Epithelial cell of esophagus (primary cell): Measurements from ENCODE around the gene NCOA1.

ENCODE experiments used
- DNase-seq: peaks from one replicate; pipeline ENCODE4 v3.0.0; 2010; ENCODE audit warnings: low read depth
- H3K4me3 ChIP-seq: 2 replicates; pipeline ENCODE4 v1.5.1; 2011; ENCODE audit warnings: mild to moderate bottlenecking, low read length, control low read depth
- TF ChIP-seq, protein P1 (sequence below): IDR thresholded peaks from 2 replicates; pipeline ENCODE4 v1.5.1; 2011; ENCODE audit warnings: low read depth, mild to moderate bottlenecking, low read length, control low read depth, inconsistent platforms; ENCODE audit not compliant: insufficient read depth; ENCODE audit errors: missing control alignments

NCOA1 gene

DNA sequence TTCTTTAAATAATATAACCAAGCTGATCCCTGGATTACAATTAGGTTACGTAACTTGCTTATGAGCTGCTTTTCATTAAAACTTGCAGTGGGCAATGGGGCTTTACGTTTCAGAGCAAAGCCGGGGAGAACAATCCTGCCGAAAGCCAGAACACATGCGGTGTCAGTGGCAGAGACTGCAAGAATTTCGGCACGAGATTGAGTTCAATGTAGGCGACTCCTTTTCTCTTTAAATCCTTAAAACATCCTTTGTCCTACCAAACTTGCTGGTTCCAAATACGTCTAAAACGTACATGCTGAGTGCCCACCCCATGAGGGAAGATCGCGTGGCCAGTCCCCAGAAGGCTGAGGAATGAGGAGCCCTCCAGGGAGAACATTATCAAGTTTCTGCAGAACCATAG lies 36.8 kb upstream of the NCOA1 start:
- TF ChIP-seq, protein P1, sequence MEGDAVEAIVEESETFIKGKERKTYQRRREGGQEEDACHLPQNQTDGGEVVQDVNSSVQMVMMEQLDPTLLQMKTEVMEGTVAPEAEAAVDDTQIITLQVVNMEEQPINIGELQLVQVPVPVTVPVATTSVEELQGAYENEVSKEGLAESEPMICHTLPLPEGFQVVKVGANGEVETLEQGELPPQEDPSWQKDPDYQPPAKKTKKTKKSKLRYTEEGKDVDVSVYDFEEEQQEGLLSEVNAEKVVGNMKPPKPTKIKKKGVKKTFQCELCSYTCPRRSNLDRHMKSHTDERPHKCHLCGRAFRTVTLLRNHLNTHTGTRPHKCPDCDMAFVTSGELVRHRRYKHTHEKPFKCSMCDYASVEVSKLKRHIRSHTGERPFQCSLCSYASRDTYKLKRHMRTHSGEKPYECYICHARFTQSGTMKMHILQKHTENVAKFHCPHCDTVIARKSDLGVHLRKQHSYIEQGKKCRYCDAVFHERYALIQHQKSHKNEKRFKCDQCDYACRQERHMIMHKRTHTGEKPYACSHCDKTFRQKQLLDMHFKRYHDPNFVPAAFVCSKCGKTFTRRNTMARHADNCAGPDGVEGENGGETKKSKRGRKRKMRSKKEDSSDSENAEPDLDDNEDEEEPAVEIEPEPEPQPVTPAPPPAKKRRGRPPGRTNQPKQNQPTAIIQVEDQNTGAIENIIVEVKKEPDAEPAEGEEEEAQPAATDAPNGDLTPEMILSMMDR: no peak
- H3K4me3 ChIP-seq: no peak overlapping the region
- DNase-seq: no peak

DNA sequence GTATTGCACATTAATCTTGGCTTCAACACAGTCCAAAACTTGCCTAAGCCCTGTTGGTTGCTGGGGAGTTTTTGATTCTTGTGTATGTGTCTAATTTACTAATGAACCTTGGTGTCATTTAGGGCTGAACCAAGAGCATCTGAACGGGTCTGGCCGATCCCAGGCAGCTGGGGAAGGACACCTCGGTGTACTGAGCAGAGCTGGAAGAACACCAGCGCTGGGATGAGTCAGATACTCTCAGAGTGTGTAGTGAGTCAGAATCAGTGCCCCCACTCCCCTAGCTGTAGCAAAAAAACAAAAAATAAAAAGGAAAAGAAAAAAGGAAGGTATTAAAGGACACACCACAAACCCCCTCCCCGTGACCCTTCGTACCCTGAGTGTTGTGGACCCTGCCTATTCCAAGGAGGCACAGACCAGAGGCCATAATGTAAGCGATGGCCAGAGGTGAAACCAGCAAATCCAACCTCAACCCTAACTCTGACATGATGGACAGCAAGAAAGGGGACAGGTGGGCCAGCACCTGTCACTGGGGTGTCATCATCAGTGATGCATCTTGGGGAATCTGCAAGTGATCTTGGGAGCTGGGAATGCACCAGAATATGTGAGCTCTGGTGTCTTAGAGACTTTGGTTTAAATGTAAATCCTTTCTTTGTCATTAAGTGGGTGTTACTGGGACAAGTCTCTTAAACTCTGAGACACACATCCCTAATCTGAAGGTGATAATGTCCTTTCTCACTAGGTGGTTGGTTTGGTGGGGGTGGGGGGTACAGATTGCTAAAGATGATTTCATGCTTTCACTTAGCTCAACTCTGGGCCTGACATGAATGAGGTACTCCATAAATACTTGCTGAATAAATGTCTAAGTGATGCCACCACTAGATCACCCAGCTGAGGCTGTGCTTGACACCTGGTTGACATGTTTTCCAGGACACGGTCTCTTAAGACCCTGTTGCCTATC lies 34.2 kb upstream of the NCOA1 start:
- peak; percentile 75 for DNase-seq
- H3K4me3 ChIP-seq: no peak overlapping the region
- TF ChIP-seq, protein P1: no peak

DNA sequence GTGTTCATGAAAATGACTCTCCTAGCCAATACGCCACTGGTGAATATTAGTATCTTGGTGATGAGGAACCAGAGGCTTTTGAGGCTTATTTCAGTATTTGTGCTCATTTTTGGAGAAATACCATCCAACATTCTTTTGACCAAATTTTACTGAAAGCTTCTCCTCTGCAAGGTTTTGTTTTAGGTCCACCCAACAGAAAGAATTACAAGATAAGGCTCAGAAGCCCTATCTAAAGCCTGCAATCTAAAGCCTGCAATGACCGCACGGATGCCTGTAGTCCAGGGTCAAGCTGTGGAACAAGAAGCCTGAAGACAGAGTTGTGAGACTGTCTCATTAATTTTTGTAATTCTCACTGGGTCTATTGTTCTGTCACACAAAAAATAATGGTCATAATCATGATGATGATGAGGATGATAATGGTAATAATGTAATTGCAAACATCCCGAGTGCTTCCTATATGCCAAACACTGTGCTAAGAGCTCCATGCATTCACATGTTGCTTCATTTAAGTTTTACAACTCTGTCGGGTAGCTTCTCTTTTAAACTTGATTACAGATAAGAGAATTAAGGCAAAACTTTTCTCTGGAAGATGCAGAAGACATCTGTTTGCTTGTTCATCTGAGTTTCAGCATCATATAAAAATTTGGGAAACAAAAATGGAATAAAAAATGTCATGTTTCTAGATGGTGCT lies 33.2 kb upstream of the NCOA1 start:
- no peak for DNase-seq
- TF ChIP-seq, protein P1: no peak

DNA sequence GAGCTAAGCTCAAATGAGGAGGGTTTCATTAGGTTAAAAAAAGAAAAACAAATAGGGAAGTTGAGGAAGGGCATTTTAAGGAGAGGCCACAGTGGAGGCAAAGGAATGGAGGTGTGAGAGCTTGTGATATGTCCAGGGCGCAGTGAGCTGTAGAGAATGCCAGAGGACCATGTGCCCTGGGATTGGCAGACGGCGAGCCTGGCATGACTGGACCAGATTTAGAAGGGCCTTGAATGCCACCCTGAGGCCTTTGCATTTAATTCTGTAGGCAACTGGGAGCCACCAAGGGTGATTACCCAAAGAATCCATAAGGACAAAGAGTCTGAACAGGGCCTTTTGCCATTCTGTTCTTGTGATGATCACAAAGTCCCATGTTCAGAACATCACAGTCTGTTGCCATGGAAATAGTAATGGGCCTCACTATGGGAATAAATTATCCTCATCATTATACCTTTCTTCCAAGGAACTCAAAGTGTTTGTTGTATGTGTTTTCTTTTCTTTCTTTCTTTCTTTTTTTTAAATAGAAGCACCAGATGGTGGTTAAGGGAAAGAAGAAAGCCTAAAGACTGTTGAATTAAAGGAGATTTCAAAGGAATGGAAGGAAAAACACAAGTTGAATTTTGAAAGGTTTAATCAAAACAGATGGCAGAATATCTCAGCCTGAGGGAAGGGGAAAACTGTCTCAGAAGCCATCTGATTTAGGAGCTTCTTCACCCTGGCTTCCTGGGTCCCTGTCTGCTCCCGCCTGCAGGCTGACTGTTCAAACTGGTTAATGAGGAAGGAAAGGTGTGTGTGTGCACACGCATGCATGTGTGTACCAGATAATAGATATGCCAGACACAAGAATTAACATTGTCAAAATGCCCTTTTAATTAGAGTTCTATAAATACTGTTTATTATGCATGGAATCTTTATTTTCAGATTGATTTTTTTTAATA lies 31.6 kb upstream of the NCOA1 start:
- no peak for DNase-seq
- no peak overlapping the region for H3K4me3 ChIP-seq
- TF ChIP-seq, protein P1: no peak

More for the DNA sequence above, 33.2 kb upstream of the NCOA1 start:
- no peak overlapping the region for H3K4me3 ChIP-seq

DNA sequence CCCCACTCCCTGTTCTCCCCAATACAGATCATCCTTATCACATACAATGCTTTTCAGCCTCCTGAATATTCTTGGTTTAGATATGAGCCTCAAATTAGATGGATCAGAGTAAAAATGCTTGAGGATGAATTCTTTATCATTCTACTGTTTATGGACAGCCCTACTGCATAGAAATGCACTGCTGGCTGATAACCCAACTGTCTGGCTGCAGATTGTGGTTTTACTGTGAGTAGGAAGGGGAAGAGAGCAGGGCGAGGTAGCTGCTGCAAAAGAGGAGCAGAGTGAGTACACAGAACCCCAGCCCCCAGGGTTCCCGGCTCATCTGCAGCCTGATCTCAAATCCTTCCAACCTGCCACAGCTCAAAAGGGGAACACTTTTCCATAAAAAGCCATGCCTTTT lies 29.4 kb upstream of the NCOA1 start:
- TF ChIP-seq, protein P1: no peak
- no peak for DNase-seq
- no peak overlapping the region for H3K4me3 ChIP-seq

DNA sequence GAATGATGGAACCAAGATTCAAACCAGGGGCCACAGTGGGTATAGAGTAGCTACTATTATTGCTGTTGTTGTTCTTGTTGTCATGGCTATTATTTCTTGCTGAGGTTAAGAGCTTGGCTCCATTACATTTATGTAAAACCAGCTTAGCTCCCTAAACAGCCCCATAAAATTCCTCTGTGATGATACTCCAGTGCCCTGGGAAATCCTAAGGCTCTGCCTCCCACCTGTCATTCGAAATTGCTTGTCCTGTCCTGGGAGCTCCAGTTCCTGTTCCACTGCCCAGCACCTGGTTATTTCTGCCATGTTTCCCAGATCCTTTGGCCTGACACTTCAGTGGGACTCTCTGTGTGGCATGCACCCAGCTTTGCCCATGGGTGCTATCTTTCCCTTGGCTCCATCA lies 27.8 kb upstream of the NCOA1 start:
- TF ChIP-seq, protein P1: no peak
- DNase-seq: no peak
- no peak overlapping the region for H3K4me3 ChIP-seq
